Coronary artery (tissue), 2 donors: ENCODE data around the gene SLC43A2.

Experiments used
- DNase-seq: peaks from one replicate; pipeline ENCODE4 v3.0.0-alpha.2; 2017; ENCODE audit warnings: low spot score
- H3K27ac ChIP-seq, 2 donors: fragments of 200-600 bp; sonication (generic); one replicate each; pipeline ENCODE4 v1.5.1; 2016 to 2019
- H3K4me3 ChIP-seq: fragments of 200-600 bp; sonication (generic); 2 replicates; pipeline ENCODE4 v1.5.1; 2016; ENCODE audit warnings: mild to moderate bottlenecking, moderate library complexity
- TF ChIP-seq, protein P1 (sequence below): fragments of 200-600 bp; sonication (generic); IDR thresholded peaks from one replicate; pipeline ENCODE4 v1.5.1; 2019; ENCODE audit warnings: antibody characterized with exemption

SLC43A2 gene

DNA sequence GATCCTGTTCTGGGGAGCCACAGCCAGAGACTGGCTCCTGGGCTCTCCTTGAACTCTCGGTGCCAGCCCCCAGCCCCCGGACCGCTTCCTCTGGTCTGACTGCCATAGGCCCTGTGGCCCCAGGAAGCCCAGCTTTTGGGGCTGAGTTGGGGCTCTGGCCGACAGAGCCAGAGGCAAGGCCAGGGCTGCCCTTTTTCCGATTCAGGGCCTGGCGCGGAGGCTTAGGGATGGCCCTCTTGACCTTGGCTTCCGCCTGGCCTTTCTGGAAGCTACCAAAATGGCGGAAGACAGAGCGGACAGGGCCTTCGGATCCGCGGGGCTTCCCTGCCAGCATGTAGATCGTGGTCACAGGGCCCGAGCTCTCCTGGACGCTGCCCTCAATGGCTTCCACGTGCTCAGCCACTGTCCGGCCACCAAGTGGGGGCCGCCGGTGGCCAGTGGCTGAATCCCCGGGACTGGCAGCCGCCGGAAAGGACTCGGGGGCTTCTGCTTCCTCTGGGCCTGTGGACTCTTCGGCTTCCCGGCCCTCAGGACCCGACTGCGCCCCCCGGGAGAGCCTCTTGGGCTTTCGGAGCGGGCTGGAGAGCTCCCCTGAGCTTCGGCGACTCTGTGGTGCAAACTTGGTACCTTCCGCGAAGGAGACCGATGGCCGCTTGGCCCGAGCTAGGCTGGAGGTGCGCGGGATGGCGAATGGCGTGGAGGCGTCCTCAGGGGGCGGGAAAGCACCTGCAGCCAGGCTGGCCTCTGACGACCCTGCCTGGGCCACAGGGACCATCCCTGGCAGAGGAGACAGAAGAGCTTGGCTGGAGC lies 6.4 kb upstream of the SLC43A2 start:
- TF ChIP-seq, protein P1, sequence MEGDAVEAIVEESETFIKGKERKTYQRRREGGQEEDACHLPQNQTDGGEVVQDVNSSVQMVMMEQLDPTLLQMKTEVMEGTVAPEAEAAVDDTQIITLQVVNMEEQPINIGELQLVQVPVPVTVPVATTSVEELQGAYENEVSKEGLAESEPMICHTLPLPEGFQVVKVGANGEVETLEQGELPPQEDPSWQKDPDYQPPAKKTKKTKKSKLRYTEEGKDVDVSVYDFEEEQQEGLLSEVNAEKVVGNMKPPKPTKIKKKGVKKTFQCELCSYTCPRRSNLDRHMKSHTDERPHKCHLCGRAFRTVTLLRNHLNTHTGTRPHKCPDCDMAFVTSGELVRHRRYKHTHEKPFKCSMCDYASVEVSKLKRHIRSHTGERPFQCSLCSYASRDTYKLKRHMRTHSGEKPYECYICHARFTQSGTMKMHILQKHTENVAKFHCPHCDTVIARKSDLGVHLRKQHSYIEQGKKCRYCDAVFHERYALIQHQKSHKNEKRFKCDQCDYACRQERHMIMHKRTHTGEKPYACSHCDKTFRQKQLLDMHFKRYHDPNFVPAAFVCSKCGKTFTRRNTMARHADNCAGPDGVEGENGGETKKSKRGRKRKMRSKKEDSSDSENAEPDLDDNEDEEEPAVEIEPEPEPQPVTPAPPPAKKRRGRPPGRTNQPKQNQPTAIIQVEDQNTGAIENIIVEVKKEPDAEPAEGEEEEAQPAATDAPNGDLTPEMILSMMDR = no peak
- H3K27ac ChIP-seq = no peak overlapping the region
- DNase-seq = no peak
- H3K4me3 ChIP-seq = no peak overlapping the region

DNA sequence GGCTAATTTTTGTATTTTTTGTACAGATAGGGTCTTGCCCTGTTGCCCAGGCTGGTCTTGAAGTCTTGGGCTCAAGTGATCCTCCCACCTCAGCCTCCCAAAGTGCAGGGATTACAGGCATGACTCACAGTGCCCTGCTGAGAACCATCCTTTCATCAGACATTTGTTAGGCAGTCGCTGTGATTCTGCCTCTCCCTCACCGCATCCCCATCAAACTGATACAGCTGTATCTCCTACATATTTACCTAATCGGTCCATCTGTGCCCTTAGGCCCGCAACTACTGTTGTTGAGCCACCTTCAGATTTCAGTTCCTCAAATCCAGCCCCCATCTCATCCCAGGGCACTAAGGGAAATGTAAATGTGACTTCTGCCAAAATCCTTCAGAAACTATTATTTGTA lies 2.0 kb upstream of the SLC43A2 start:
- H3K27ac ChIP-seq = no peak overlapping the region
- no peak for DNase-seq
- no peak overlapping the region for H3K4me3 ChIP-seq
- TF ChIP-seq, protein P1 = no peak

DNA sequence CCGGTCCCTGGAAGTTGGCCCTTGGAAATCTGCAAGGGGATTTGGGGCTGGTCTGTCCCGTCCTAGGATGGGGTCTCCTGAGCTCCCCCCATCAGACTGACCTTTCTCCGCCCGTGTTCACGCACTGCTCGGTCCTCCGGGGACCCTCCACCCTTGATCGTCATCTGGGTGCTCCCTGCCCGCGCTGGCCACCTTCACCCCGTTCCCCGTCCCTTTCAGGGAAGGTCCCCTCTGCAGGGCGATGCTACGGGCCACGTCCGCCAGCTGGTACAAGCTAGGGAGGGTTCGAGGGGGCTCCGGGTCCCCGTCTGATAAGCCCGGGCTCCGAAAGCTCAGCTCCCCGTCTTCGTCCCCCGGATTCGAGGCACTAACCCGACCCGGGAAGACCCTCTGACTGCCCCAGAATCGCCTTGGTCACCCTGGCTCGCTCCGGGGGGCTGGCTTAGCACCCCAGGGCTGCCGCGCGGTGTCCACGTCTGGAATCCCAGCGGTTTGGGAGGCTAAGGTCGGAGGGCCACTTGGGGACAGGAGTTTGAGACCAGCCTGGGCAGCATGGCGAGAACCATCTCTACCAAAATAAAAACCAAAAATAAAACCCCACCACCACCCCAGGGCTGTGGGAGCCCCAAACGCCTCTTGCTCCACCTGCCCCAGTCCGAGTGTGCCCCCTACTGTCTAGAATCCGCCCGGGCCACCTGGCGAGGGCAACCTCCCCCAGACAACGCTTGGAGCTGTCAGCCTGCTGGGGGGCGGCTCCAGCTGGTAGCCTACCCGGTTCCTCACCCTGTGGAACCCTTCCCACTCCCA lies 1.1 kb upstream of the SLC43A2 start:
- H3K4me3 ChIP-seq = peak overlapping the region; percentile 82
- TF ChIP-seq, protein P1 = no peak
- DNase-seq = peak; percentile 80
- H3K27ac ChIP-seq = peak overlapping the region; percentile 94 to 95

DNA sequence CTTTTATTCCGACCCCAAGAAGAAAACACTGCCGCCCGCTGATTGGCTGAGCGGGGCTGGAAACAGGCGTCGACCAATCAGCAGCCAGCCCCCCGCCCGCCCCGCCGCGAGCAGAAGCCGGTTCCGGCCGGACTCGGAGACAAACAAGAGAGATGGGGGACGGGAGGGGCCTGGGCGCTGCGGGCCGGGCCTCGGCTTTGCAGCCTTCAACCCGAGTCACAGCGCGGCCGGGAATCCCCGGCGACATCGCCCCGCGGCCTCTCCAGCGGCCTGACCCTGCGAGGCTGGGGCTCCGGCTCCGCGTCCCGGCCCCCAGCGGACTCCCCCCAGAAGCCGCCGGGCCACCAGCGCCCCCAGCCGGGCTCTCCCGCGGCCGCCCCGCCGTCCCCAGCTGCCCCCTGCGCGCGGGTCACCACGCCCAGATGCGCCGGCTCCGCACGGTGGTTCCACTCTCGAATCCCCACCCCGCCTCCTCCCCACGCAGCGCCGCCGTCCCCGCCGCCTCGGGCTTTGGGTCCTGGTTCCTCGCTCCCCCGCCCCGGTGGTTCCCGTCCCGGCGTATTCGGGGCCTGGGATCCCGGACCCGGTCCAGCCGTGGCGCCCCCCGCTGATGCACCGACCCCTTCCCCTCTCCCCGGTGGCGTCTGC lies 346 bp upstream of the SLC43A2 start:
- TF ChIP-seq, protein P1 = peak; percentile 27
- Histone ChIP-seq H3K27ac (peak overlapping the region; percentile 94 to 95), H3K4me3 (peak overlapping the region; percentile 82)
- peak; percentile 97 for DNase-seq

DNA sequence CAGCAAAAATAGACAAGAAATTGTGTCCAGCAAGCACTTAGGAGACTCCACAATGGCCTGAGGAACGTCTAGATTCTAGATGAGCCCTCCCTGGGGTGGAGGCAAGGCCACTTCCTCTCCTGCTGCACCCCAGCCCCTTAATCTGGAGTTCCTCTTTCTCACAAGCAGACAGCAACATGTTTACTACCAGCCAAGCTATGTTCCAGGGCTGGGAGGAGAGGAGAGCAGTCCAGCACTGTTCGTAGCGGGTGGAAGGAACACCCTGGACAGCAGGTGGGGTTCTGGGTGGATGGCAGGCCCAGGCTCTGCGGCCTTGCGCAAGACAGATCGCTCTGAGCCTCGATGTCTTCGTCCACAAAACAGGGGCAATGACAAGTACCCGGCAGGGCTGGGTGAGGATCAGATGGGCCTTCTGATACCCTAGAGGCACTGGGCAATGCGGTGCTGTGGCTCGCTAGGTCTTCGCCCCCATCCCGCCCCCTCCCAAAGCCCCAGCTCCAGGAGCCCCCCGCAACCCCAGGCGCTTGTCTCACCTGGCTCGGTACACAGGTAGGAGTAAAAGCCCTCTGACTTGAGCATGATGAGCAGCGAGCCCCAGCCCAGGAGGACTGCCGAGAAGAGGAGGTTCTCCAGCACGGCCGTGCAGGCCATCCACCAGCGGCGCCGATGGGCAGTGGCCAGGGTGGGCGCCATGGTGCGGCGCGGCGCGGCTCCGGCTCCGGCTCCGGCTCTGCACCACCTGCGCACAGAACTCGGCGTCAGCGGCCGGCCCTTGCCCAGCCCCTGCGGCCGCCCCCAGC lies 1.3 kb downstream of the SLC43A2 start:
- TF ChIP-seq, protein P1 = no peak
- DNase-seq = peak; percentile 76
- H3K27ac ChIP-seq = peak overlapping the region; percentile 94 to 95
- peak overlapping the region; percentile 82 for H3K4me3 ChIP-seq

DNA sequence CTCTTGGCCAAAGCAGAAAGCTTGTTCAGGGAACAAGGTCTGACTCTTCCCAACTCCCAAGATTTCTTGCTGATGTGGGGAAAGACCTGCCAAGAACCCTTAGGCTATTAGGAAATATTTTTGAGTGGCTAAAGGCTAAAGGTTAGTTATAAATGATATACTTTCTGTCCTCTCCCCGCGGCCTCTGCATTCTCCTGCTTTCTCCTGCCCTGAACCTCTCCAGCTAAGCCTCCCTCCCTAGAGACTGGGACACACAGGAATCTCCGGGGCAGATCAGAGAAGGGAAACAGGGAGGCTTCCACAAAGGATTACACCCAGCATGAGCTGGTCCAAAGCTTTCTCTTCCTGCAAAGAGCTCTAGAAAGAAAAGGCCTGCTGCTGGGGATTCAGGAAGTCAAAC lies 2.3 kb downstream of the SLC43A2 start:
- Histone ChIP-seq H3K4me3 (peak overlapping the region; percentile 82), H3K27ac (peak overlapping the region in 1 of 2 donors; percentile 94)
- no peak for DNase-seq
- TF ChIP-seq, protein P1 = no peak
